Transverse colon (tissue), 4 donors: ENCODE measurements around the gene MT1B. TPM values are rescaled to one million over a fixed set of nuclear protein-coding genes. Genes with fewer than 3 reads are reported as not detected.

Experiments
- DNase-seq: peaks from one replicate; pipeline ENCODE4 v3.0.0-alpha.2; 2019
- H3K27ac ChIP-seq, 4 donors: fragments of 200-600 bp; sonication (generic); 2 replicates each; pipeline ENCODE4 v1.5.1; 2016 to 2018; ENCODE audit warnings: inconsistent platforms in 4 of 4
- H3K27me3 ChIP-seq: fragments of 200-600 bp; sonication (generic); 2 replicates; pipeline ENCODE4 v1.5.1; 2017; ENCODE audit warnings: inconsistent platforms
- H3K36me3 ChIP-seq, 4 donors: fragments of 200-600 bp; sonication (generic); 2 replicates each; pipeline ENCODE4 v1.5.1; 2017 to 2019; ENCODE audit warnings: inconsistent platforms in 4 of 4
- H3K4me1 ChIP-seq, 4 donors: fragments of 200-600 bp; sonication (generic); 2 replicates each; pipeline ENCODE4 v1.5.1; 2017 to 2020; ENCODE audit warnings: inconsistent platforms in 4 of 4
- H3K4me3 ChIP-seq, 4 donors: fragments of 200-600 bp; sonication (generic); 1 replicate in 1 of 4; 2 replicates in 3 of 4; pipeline versions ENCODE4 v1.5.1 to v1.6.1; 2017 to 2019; ENCODE audit warnings: inconsistent platforms in 4 of 4
- H3K9me3 ChIP-seq, 2 donors: fragments of 200-600 bp; sonication (generic); 2 replicates each; pipeline ENCODE4 v1.5.1; 2017 to 2019; ENCODE audit warnings: inconsistent platforms in 2 of 2
- CTCF ChIP-seq, 5 experiments: fragments of 200-600 bp in 3 of 5; fragments of 450-650 bp in 2 of 5; sonication (generic) in 3 of 5; IDR thresholded peaks; 1 replicate in 2 of 5; 2 replicates in 3 of 5; pipeline ENCODE4 v1.5.1; 2016 to 2017; ENCODE audit warnings: antibody characterized with exemption in 5 of 5, inconsistent platforms in 3 of 5, mild to moderate bottlenecking in 2 of 5, moderate library complexity in 1 of 5
- EP300 ChIP-seq: sonication (generic); formaldehyde crosslinking; IDR thresholded peaks from one replicate; pipeline ENCODE4 v1.6.1; 2017; ENCODE audit warnings: antibody characterized with exemption, low read depth
- POLR2A ChIP-seq: fragments of 450-650 bp; IDR thresholded peaks from one replicate; pipeline ENCODE4 v1.6.1; 2016; ENCODE audit warnings: antibody characterized with exemption, mild to moderate bottlenecking, moderate library complexity
- POLR2AphosphoS5 ChIP-seq, 3 donors: sonication (generic); formaldehyde crosslinking; IDR thresholded peaks; one replicate each; pipeline ENCODE4 v1.6.1; 2016; ENCODE audit warnings: antibody characterized with exemption in 3 of 3
- WGBS, 2 donors: methylation state at CpG; one replicate each; pipeline ENCODE4 v1.1.5; 2018; ENCODE audit warnings: low coverage in 1 of 2; 5-methylcytosine and 5-hydroxymethylcytosine counted together
- in situ Hi-C, 4 donors: fragments of 200-750 bp; cut with MboI; loops; one replicate each; pipeline versions ENCODE4 v1.15.0 to v1.15.1; 2017; ENCODE audit warnings: low sequenced_read_pairs in 3 of 4, low pct_ligation_motif_present in 1 of 4, low pct_unique_long_range_greater_than_20kb in 1 of 4
- intact Hi-C: fragments of 100-400 bp; cut with DNase I; formaldehyde crosslinking; loops from one replicate; pipeline ENCODE4 v1.15.1; 2023; ENCODE audit warnings: low total_unique reads
- total RNA-seq, 4 donors: library from RNA; depleted of rRNA; stranded (reverse); fragments of >200 nt; gene quantifications; one replicate each; pipeline ENCODE4 v1.1.0, GENCODE V29; 2016

MT1B gene
- total RNA-seq, 4 donors from 2014 or later = not detected

GRCh38 chr16:56700631-56701030, 48.9 kb downstream of the MT1B start:
- Histone ChIP-seq H3K36me3 (no peaks in the 10 kb centered on the region), H3K9me3 (no peaks in the 10 kb centered on the region), H3K4me1 (peaks cover 0 to 7% (median 0%) of the 10 kb centered on the region in 4 donors), H3K27ac (no peak overlapping the region), H3K4me3 (no peak overlapping the region), H3K27me3 (no peaks in the 10 kb centered on the region)
- in situ Hi-C loops = loop anchor here in 3 of 4 donors (5.0 to 10.0 kb wide), 3 partner anchors 116 to 188 kb away; partner anchors contain the start of gene MT3 (in 1 of the 3)
- whole genome bisulfite sequencing, 2 donors = 95% methylated on average over 1 of the region's 1 CpG; no CpG with 5 or more reads in 1 of the 2 donors
- intact Hi-C loops = loop anchor here (5.0 kb wide), 2 partner anchors 123 to 188 kb away; no protein-coding TSS in a partner anchor
- DNase-seq = no peak
- TF ChIP-seq POLR2AphosphoS5 (IDR thresholded peaks at IDR 0.05) = no peak
- no peak for TF ChIP-seq EP300
- no peak for TF ChIP-seq POLR2A
- no peak for TF ChIP-seq CTCF (IDR thresholded peaks at IDR 0.05)

- no peaks in the 10 kb centered on the region for H3K27me3 ChIP-seq
- in situ Hi-C loops = loop anchor here in 3 of 4 donors (5.0 to 10.0 kb wide), 3 partner anchors 117 to 189 kb away; partner anchors contain the start of gene MT3 (in 1 of the 3)
- H3K9me3 ChIP-seq = no peaks in the 10 kb centered on the region
- 75 to 85% methylated on average over 6 to 7 of the region's 7 CpGs for WGBS, 2 donors
- no peaks in the 10 kb centered on the region for H3K36me3 ChIP-seq
- intact Hi-C loops = loop anchor here (5.0 kb wide), 2 partner anchors 124 to 189 kb away; no protein-coding TSS in a partner anchor
- TF ChIP-seq CTCF (IDR thresholded peaks at IDR 0.05) (no peak), EP300 (no peak), POLR2A (no peak), POLR2AphosphoS5 (IDR thresholded peaks at IDR 0.05) (no peak)
- H3K4me3 ChIP-seq = no peak overlapping the region
- H3K4me1 ChIP-seq = peaks cover 0 to 7% (median 0%) of the 10 kb centered on the region in 4 donors
- DNase-seq = no peak
- H3K27ac ChIP-seq = no peak overlapping the region
Measured at GRCh38 chr16:56701534-56701933, 49.8 kb downstream of the MT1B start.

Other genes with a start within 250 kb of the MT1B start
- gene AMFR, start 226.3 kb upstream of the MT1B start, total RNA-seq = 100 to 1,000 TPM in 2 of 4 donors, 10 to 100 TPM in 2; 60.7 to 156 (median 114) TPM
- 10 to 100 TPM in 3 of 4 donors, 1 to 10 TPM in 1; 7.5 to 41.9 (median 23.0) TPM for gene NUDT21, start 200.6 kb upstream of the MT1B start, total RNA-seq
- gene OGFOD1, start 200.3 kb upstream of the MT1B start, total RNA-seq = 10 to 100 TPM in 2 of 4 donors, 1 to 10 TPM in 2; 2.8 to 22.5 (median 9.5) TPM
- 100 to 1,000 TPM in 1 of 4 donors, 10 to 100 TPM in 3; 38.7 to 171 (median 41.2) TPM for gene BBS2, start 131.9 kb upstream of the MT1B start, total RNA-seq
- 10 to 100 TPM in 1 of 4 donors, not detected in 3; 95.4 TPM for gene MT4, start 86.8 kb upstream of the MT1B start, total RNA-seq
- gene MT3, start 62.4 kb upstream of the MT1B start, total RNA-seq = 1 to 10 TPM in 1 of 4 donors, not detected in 3; 4.2 TPM
- 100 to 1,000 TPM in 2 of 4 donors, 10 to 100 TPM in 2; 68.8 to 459 (median 89.3) TPM for gene MT2A, start 43.3 kb upstream of the MT1B start, total RNA-seq
- gene MT1E, start 26.1 kb upstream of the MT1B start, total RNA-seq = 1,000 to 10,000 TPM in 1 of 4 donors, 100 to 1,000 TPM in 3; 109 to 1,058 (median 257) TPM
- 10 to 100 TPM in 1 of 4 donors, 1 to 10 TPM in 2, not detected in 1; 2.7 to 48.3 (median 5.2) TPM for gene MT1M, start 19.2 kb upstream of the MT1B start, total RNA-seq
- 10 to 100 TPM in 1 of 4 donors, 1 to 10 TPM in 2, not detected in 1; 4.4 to 35.2 (median 4.9) TPM for gene MT1A, start 13.2 kb upstream of the MT1B start, total RNA-seq
- gene MT1F, start 6.1 kb downstream of the MT1B start, total RNA-seq = 10 to 100 TPM in 3 of 4 donors, 1 to 10 TPM in 1; 6.8 to 54.5 (median 18.9) TPM
- 1,000 to 10,000 TPM in 1 of 4 donors, 100 to 1,000 TPM in 1, 10 to 100 TPM in 2; 21.0 to 1,835 (median 81.0) TPM for gene MT1G, start 16.2 kb downstream of the MT1B start, total RNA-seq
- gene MT1H, start 17.9 kb downstream of the MT1B start, total RNA-seq = 100 to 1,000 TPM in 1 of 4 donors, 1 to 10 TPM in 2, not detected in 1; 3.0 to 526 (median 5.6) TPM
- 100 to 1,000 TPM in 3 of 4 donors, 10 to 100 TPM in 1; 40.4 to 784 (median 274) TPM for gene MT1X, start 30.6 kb downstream of the MT1B start, total RNA-seq
- gene NUP93, start 78.2 kb downstream of the MT1B start, total RNA-seq = 10 to 100 TPM in 3 of 4 donors, 1 to 10 TPM in 1; 8.6 to 42.4 (median 20.6) TPM
- not detected for gene SLC12A3, start 213.3 kb downstream of the MT1B start, total RNA-seq